ENCODE data around the gene ANKRD63. TPM values are rescaled to one million over a fixed set of nuclear protein-coding genes. Genes with fewer than 3 reads are reported as not detected.

The ANKRD63 gene
- total and polyA plus RNA-seq, 2 of the 13 experiments (the other 11 are each of a cell fraction or from before 2014, with no cell fraction given) = not detected

GRCh38 chr15:40275523-40275922, 7.3 kb downstream of the ANKRD63 start:
- no peaks in the 10 kb centered on the region for H3K79me2 ChIP-seq (ENCODE audit: insufficient read depth, low read length)
- no peak overlapping the region for H3K27ac ChIP-seq (ENCODE audit: extremely low read length, insufficient read depth, low read length)
- no peak overlapping the region for H3K9ac ChIP-seq (ENCODE audit: insufficient read depth, low read depth, low read length)
- 77% methylated on average over 3 of the region's 5 CpGs for WGBS (ENCODE audit: low lambda C conversion rate)
- no peaks in the 10 kb centered on the region for H4K20me1 ChIP-seq (ENCODE audit: insufficient read depth, low read length)
- ChIA-PET CTCF (ENCODE audit: low intra/inter-chr PET ratio, low total read pairs) (interaction anchor here (0.6 to 6.3 kb wide), 6 partner anchors 25 to 1032 kb away, joined by 3 to 266 read pairs (median 4); no protein-coding TSS in a partner anchor), POLR2A (no interaction called here)
- no peak for FAIRE-seq
- H3K27me3 ChIP-seq (ENCODE audit: control insufficient read depth in 1 of 2, insufficient read depth in 2 of 2, low read length in 2 of 2) = peaks cover 1 to 43% of the 10 kb centered on the region in 2 experiments; a peak in 4 of 5 replicates
- H2AFZ ChIP-seq (ENCODE audit: low read length) = no peak overlapping the region
- no TSS peak for BruUV-seq (replicated peaks)
- H3K36me3 ChIP-seq (replicated peaks in 1 of 2; ENCODE audit: control insufficient read depth in 1 of 2, insufficient read depth in 2 of 2, low read length in 2 of 2) = no peaks in the 10 kb centered on the region
- in situ Hi-C loops (cut with HindIII; ENCODE audit: extremely low pct_ligation_motif_present, low pct_unique_long_range_greater_than_20kb) (loop anchor here (5.0 kb wide), 1 partner anchor 37 kb away; no protein-coding TSS in a partner anchor), intact Hi-C loops (cut with micrococcal nuclease; ENCODE audit: unreplicated experiment) (loop anchor here (10.0 kb wide), 1 partner anchor 171 kb away; the partner anchor contains the start of gene BMF)
- H3K4me2 ChIP-seq (ENCODE audit: low read depth, low read length) = no peak overlapping the region
- TF ChIP-seq ZNF629 (CRISPR knock-in tag; conservative IDR thresholded peaks at IDR 0.05) = peak; percentile 83
- no peak for TF ChIP-seq SATB2 (CRISPR knock-in tag; IDR thresholded peaks at IDR 0.05)
- no peak for TF ChIP-seq ZNF503 (CRISPR knock-in tag; IDR thresholded peaks at IDR 0.05)
- no peak for TF ChIP-seq ZNF143 (CRISPR knock-in tag; IDR thresholded peaks at IDR 0.05)
- TF ChIP-seq SP140L (CRISPR knock-in tag; IDR thresholded peaks at IDR 0.05; ENCODE audit: borderline replicate concordance) = no peak
- TF ChIP-seq ARNTL (CRISPR knock-in tag; IDR thresholded peaks at IDR 0.05) = no peak
- no peak for TF ChIP-seq TMF1 (CRISPR knock-in tag; IDR thresholded peaks at IDR 0.05; ENCODE audit: low read depth)
- TF ChIP-seq RFX5 (IDR thresholded peaks at IDR 0.05; ENCODE audit: low read depth, low read length) = no peak
- DNase-seq (ENCODE audit: low spot score) = no peak
- no peak for ATAC-seq
- peaks cover 47% of the 10 kb centered on the region for H3K4me1 ChIP-seq (ENCODE audit: insufficient read depth, low read length)
- no peak overlapping the region for H3K4me3 ChIP-seq (replicated peaks in 1 of 3; ENCODE audit: insufficient read depth in 1 of 3, low read depth in 2 of 3, low read length in 3 of 3)
- H3K9me3 ChIP-seq (ENCODE audit: low read length) = no peaks in the 10 kb centered on the region
